ENCODE results near the gene ATP6V1E1.

GRCh38 chr22:17631076-17631565, 2.6 kb upstream of the ATP6V1E1 start:
- TF ChIP-seq, protein P1, sequence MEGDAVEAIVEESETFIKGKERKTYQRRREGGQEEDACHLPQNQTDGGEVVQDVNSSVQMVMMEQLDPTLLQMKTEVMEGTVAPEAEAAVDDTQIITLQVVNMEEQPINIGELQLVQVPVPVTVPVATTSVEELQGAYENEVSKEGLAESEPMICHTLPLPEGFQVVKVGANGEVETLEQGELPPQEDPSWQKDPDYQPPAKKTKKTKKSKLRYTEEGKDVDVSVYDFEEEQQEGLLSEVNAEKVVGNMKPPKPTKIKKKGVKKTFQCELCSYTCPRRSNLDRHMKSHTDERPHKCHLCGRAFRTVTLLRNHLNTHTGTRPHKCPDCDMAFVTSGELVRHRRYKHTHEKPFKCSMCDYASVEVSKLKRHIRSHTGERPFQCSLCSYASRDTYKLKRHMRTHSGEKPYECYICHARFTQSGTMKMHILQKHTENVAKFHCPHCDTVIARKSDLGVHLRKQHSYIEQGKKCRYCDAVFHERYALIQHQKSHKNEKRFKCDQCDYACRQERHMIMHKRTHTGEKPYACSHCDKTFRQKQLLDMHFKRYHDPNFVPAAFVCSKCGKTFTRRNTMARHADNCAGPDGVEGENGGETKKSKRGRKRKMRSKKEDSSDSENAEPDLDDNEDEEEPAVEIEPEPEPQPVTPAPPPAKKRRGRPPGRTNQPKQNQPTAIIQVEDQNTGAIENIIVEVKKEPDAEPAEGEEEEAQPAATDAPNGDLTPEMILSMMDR (IDR thresholded peaks at IDR 0.05), result no peak
- TF ChIP-seq POLR2A (IDR thresholded peaks at IDR 0.05), result no peak

Measured in heart left ventricle (tissue), 13 donors.